ENCODE measurements around the gene SFXN3. TPM values are rescaled to one million over a fixed set of nuclear protein-coding genes. Genes with fewer than 3 reads are reported as not detected.

SFXN3 gene
- total and polyA plus RNA-seq, 2 experiments from 2014 or later: 93.6 to 102 TPM

- TF ChIP-seq CTCF (IDR thresholded peaks at IDR 0.05; ENCODE audit: poor library complexity): peak; percentile 28
- peak; percentile 32 for TF ChIP-seq EZH2phosphoT487 (IDR thresholded peaks at IDR 0.05; ENCODE audit: low read depth, severe bottlenecking, unreplicated experiment)
- TF ChIP-seq EZH2 (IDR thresholded peaks at IDR 0.05; ENCODE audit: borderline replicate concordance): peak; percentile 86
- H3K4me3 ChIP-seq: no peak overlapping the region
- WGBS (ENCODE audit: low lambda C conversion rate, missing lambda C conversion rate): 11% methylated on average over 59 of the region's 62 CpGs
- H3K9me3 ChIP-seq (ENCODE audit: low read depth): no peaks in the 10 kb centered on the region
- no peak overlapping the region for H3K27ac ChIP-seq
- H3K79me2 ChIP-seq: no peaks in the 10 kb centered on the region
- peaks cover 57% of the 10 kb centered on the region for H3K27me3 ChIP-seq
- peaks cover 7% of the 10 kb centered on the region for H3K4me1 ChIP-seq (ENCODE audit: insufficient read depth)
- no peaks in the 10 kb centered on the region for H3K36me3 ChIP-seq (replicated peaks; ENCODE audit: insufficient read depth, low read depth)
- H3K9me2 ChIP-seq (replicated peaks; ENCODE audit: insufficient read depth): no peaks in the 10 kb centered on the region
- DNase-seq (ENCODE audit: low spot score): peak; percentile 60
- H4K20me1 ChIP-seq (ENCODE audit: insufficient read depth, poor library complexity, severe bottlenecking): no peaks in the 10 kb centered on the region
- peak overlapping the region; percentile 26 for H2AFZ ChIP-seq
- H3K4me2 ChIP-seq: peak overlapping the region; percentile 67
Measured at GRCh38 chr10:101047961-101048892, 17.2 kb downstream of the SFXN3 start.

- Histone ChIP-seq H3K79me2 (no peaks in the 10 kb centered on the region), H3K27me3 (peaks cover 57% of the 10 kb centered on the region), H3K27ac (no peak overlapping the region), H3K9me3 (ENCODE audit: low read depth) (no peaks in the 10 kb centered on the region), H3K4me3 (no peak overlapping the region), H4K20me1 (ENCODE audit: insufficient read depth, poor library complexity, severe bottlenecking) (no peaks in the 10 kb centered on the region), H3K4me1 (ENCODE audit: insufficient read depth) (peaks cover 3% of the 10 kb centered on the region), H3K36me3 (replicated peaks; ENCODE audit: insufficient read depth, low read depth) (no peaks in the 10 kb centered on the region), H3K9me2 (replicated peaks; ENCODE audit: insufficient read depth) (no peaks in the 10 kb centered on the region), H2AFZ (no peak overlapping the region), H3K4me2 (peak overlapping the region; percentile 77)
- TF ChIP-seq EZH2phosphoT487 (IDR thresholded peaks at IDR 0.05; ENCODE audit: low read depth, severe bottlenecking, unreplicated experiment) (peak; percentile 56), EZH2 (IDR thresholded peaks at IDR 0.05; ENCODE audit: borderline replicate concordance) (no peak), CTCF (IDR thresholded peaks at IDR 0.05; ENCODE audit: poor library complexity) (peak; percentile 84)
- peak; percentile 77 for DNase-seq (ENCODE audit: low spot score)
- WGBS (ENCODE audit: low lambda C conversion rate, missing lambda C conversion rate): 17% methylated on average over 30 of the region's 42 CpGs
Measured at GRCh38 chr10:101050208-101051069, 19.4 kb downstream of the SFXN3 start.

GRCh38 chr10:101052285-101052684 is 21.3 kb downstream of the SFXN3 start:
- no peak for DNase-seq (ENCODE audit: low spot score)
- H2AFZ ChIP-seq: no peak overlapping the region
- H3K27me3 ChIP-seq: peaks cover 44% of the 10 kb centered on the region
- no peak overlapping the region for H3K4me3 ChIP-seq
- TF ChIP-seq EZH2 (IDR thresholded peaks at IDR 0.05; ENCODE audit: borderline replicate concordance) (no peak), EZH2phosphoT487 (IDR thresholded peaks at IDR 0.05; ENCODE audit: low read depth, severe bottlenecking, unreplicated experiment) (no peak), CTCF (IDR thresholded peaks at IDR 0.05; ENCODE audit: poor library complexity) (no peak)
- H4K20me1 ChIP-seq (ENCODE audit: insufficient read depth, poor library complexity, severe bottlenecking): no peaks in the 10 kb centered on the region
- H3K9me3 ChIP-seq (ENCODE audit: low read depth): no peaks in the 10 kb centered on the region
- H3K79me2 ChIP-seq: no peaks in the 10 kb centered on the region
- H3K4me1 ChIP-seq (ENCODE audit: insufficient read depth): peaks cover 3% of the 10 kb centered on the region
- 86% methylated on average over 3 of the region's 3 CpGs for WGBS (ENCODE audit: low lambda C conversion rate, missing lambda C conversion rate)
- no peak overlapping the region for H3K27ac ChIP-seq
- H3K9me2 ChIP-seq (replicated peaks; ENCODE audit: insufficient read depth): no peaks in the 10 kb centered on the region
- H3K36me3 ChIP-seq (replicated peaks; ENCODE audit: insufficient read depth, low read depth): no peaks in the 10 kb centered on the region
- H3K4me2 ChIP-seq: no peak overlapping the region
